Measurements from ENCODE around the gene PRPF6. TPM values are rescaled to one million over a fixed set of nuclear protein-coding genes. Genes with fewer than 3 reads are reported as not detected.

Gene PRPF6
- total and polyA plus RNA-seq, 2 of the 13 experiments (the other 11 are each of a cell fraction or from before 2014, with no cell fraction given): 63.7 to 101 TPM

DNA sequence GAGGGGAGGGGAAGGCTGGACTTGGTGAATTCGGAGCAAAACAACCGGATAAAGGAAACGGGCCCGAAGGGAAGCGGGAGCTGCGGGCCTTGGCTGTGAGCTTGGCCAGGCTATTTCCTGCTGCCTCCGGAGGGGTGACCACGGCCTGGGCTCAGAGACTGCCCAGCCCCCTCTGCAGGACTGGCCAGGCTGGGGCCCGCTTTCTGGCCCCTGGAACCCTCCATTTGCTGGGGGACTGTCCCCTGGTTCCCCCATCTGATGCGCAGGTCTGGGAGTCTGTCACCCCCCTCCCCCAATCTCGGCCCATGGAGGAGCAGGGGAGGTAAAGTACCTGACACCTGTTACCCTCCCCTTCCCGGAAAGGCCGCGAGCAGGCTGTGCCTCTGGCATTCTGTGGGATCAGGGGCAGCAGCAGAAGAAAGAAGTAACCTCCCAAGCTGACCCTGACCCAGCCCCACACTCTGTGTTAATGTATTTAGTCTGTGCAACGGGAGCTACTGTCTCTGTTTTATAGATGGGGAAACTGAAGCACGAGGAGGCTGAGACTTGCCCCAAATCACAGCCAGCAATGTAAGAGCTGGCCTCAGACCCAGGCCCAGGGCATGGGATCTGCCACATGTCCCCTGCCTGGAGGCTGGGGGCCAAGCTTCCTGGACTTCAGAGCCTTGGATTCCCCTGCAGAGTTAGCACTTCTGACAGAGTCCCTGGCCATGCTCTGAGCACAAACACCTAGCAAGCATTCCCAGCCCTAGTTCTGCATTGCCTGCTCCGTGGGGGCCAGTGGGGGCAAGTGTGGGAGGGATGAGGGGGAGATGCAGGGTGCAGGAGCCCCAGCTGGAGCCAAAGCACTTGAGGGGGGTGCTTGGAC, 58.6 kb downstream of the PRPF6 start (continued):
- TF ChIP-seq, protein P1, sequence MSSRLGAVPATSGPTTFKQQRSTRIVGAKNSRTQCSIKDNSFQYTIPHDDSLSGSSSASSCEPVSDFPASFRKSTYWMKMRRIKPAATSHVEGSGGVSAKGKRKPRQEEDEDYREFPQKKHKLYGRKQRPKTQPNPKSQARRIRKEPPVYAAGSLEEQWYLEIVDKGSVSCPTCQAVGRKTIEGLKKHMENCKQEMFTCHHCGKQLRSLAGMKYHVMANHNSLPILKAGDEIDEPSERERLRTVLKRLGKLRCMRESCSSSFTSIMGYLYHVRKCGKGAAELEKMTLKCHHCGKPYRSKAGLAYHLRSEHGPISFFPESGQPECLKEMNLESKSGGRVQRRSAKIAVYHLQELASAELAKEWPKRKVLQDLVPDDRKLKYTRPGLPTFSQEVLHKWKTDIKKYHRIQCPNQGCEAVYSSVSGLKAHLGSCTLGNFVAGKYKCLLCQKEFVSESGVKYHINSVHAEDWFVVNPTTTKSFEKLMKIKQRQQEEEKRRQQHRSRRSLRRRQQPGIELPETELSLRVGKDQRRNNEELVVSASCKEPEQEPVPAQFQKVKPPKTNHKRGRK (CRISPR knock-in tag; IDR thresholded peaks at IDR 0.05): no peak
- TF ChIP-seq PHF21A (CRISPR knock-in tag; IDR thresholded peaks at IDR 0.05) (no peak), NFE2 (CRISPR knock-in tag; IDR thresholded peaks at IDR 0.05) (no peak), ZNF549 (CRISPR knock-in tag; IDR thresholded peaks at IDR 0.05) (no peak), AGO1 (IDR thresholded peaks at IDR 0.05; ENCODE audit: low read depth, low read length, poor library complexity, severe bottlenecking) (peak; percentile 20), STAT5B (CRISPR knock-in tag; IDR thresholded peaks at IDR 0.05) (no peak), ZNF451 (CRISPR knock-in tag; IDR thresholded peaks at IDR 0.05) (no peak; the same call in 1 of the 2 replicates), PRMT3 (CRISPR knock-in tag; IDR thresholded peaks at IDR 0.05; ENCODE audit: borderline replicate concordance, low read depth) (no peak), TBX2 (CRISPR knock-in tag; IDR thresholded peaks at IDR 0.05; ENCODE audit: borderline replicate concordance) (no peak), ZSCAN20 (CRISPR knock-in tag; IDR thresholded peaks at IDR 0.05; ENCODE audit: borderline replicate concordance) (no peak), HIVEP1 (CRISPR knock-in tag; IDR thresholded peaks at IDR 0.05) (no peak), CC2D1A (CRISPR knock-in tag; IDR thresholded peaks at IDR 0.05) (no peak), CSRNP1 (CRISPR knock-in tag; IDR thresholded peaks at IDR 0.05) (0 out of 2 replicates have a peak, but pooled peaks have one; percentile 9), ZNF782 (CRISPR knock-in tag; IDR thresholded peaks at IDR 0.05; ENCODE audit: borderline replicate concordance) (no peak), SAP130 (CRISPR knock-in tag; IDR thresholded peaks at IDR 0.05; ENCODE audit: low read depth) (peak; percentile 14; the same call in 1 of the 2 replicates), EEA1 (CRISPR knock-in tag; IDR thresholded peaks at IDR 0.05; ENCODE audit: borderline replicate concordance) (no peak), ZSCAN25 (CRISPR knock-in tag; IDR thresholded peaks at IDR 0.05) (no peak), DMAP1 (CRISPR knock-in tag; IDR thresholded peaks at IDR 0.05) (no peak), FOXK2 (IDR thresholded peaks at IDR 0.05) (no peak), ZNF367 (CRISPR knock-in tag; IDR thresholded peaks at IDR 0.05; ENCODE audit: borderline replicate concordance) (no peak), ZNF652 (CRISPR knock-in tag; IDR thresholded peaks at IDR 0.05; ENCODE audit: borderline replicate concordance, low read depth) (no peak), MBD4 (IDR thresholded peaks at IDR 0.05; ENCODE audit: borderline replicate concordance, low read length) (no peak)
- TF ChIP-seq, protein P2, sequence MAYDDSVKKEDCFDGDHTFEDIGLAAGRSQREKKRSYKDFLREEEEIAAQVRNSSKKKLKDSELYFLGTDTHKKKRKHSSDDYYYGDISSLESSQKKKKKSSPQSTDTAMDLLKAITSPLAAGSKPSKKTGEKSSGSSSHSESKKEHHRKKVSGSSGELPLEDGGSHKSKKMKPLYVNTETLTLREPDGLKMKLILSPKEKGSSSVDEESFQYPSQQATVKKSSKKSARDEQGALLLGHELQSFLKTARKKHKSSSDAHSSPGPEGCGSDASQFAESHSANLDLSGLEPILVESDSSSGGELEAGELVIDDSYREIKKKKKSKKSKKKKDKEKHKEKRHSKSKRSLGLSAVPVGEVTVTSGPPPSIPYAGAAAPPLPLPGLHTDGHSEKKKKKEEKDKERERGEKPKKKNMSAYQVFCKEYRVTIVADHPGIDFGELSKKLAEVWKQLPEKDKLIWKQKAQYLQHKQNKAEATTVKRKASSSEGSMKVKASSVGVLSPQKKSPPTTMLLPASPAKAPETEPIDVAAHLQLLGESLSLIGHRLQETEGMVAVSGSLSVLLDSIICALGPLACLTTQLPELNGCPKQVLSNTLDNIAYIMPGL (CRISPR knock-in tag; IDR thresholded peaks at IDR 0.05; ENCODE audit: borderline replicate concordance in 1 of 2, low read depth in 1 of 2): peak in 1 of 2 experiments; percentile 2; a peak in 1 of 4 replicates

All from HepG2 (cell line).